NT2/D1 (cell line): ENCODE results near the gene FAM151A.

Experiments
- SUZ12 ChIP-seq: IDR thresholded peaks from 2 replicates; pipeline ENCODE4 v1.6.1; 2011; ENCODE audit not compliant: insufficient read length, insufficient read depth; ENCODE audit errors: extremely low read depth
- YY1 ChIP-seq: IDR thresholded peaks from 2 replicates; pipeline ENCODE4 v1.6.1; 2011; ENCODE audit not compliant: insufficient read length, insufficient read depth
- ZNF274 ChIP-seq: IDR thresholded peaks from 2 replicates; pipeline ENCODE4 v1.6.1; 2011; ENCODE audit warnings: mild to moderate bottlenecking, low read depth, low read length

DNA sequence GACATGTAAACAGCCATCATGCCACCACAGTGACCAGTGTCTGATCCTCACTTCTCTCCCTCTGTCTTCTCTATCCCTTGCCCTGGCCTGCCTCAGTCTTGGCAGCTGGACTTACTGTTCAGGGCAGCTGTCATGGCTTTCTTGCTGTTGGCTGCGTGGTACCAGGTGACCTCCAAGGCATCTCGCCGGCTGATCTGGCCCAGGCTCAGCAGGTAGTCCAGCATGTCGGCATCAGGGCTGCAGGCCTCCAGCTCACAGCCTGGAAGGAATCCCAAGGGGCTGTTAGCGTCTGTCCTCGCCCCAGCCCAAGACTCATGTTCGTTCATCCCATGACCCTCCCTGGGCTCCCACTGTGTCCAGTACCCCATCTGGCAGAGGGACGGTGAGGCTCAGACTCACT lies 3.6 kb downstream of the FAM151A start:
- TF ChIP-seq ZNF274 (no peak), YY1 (no peak), SUZ12 (no peak)
